Erythroblast (primary cell): ENCODE data around the gene ANKDD1B.

ENCODE experiments used
- GATA1 ChIP-seq: IDR thresholded peaks from 2 replicates; pipeline ENCODE4 v1.6.1; 2011; ENCODE audit warnings: low read depth, mild to moderate bottlenecking, control low read depth, low read length, moderate library complexity
- POLR2A ChIP-seq: IDR thresholded peaks from 2 replicates; pipeline ENCODE4 v1.6.1; 2011; ENCODE audit warnings: mild to moderate bottlenecking, low read length

- TF ChIP-seq POLR2A = no peak
- no peak for TF ChIP-seq GATA1
Observed at GRCh38 chr5:75600535-75600934, 10.7 kb upstream of the ANKDD1B start.
